Measurements from ENCODE around the gene FKBP6. TPM values are rescaled to one million over a fixed set of nuclear protein-coding genes. Genes with fewer than 3 reads are reported as not detected.
A peak's percentile ranks its signal among the peaks of the same experiment; 100 is the strongest.

Gene FKBP6
- total and polyA plus RNA-seq, 2 of the 13 experiments (the other 11 are each of a cell fraction or from before 2014, with no cell fraction given), result 0.07 to 0.20 TPM

GRCh38 chr7:73352784-73353183 is 24.8 kb downstream of the FKBP6 start:
- POLR2A ChIA-PET, result interaction anchor here (2.2 kb wide), 1 partner anchor 7 kb away, joined by 7 read pairs; no protein-coding TSS in a partner anchor

GRCh38 chr7:73353243-73353642 is 25.3 kb downstream of the FKBP6 start:
- peaks cover 4 to 8% of the 10 kb centered on the region in 2 experiments; a peak in 2 of 5 replicates for H3K27me3 ChIP-seq (ENCODE audit: control insufficient read depth in 1 of 2, insufficient read depth in 2 of 2, low read length in 2 of 2)
- no TSS peak for BruUV-seq (replicated peaks)
- H2AFZ ChIP-seq (ENCODE audit: low read length), result peak overlapping the region; percentile 47
- no peak overlapping the region for H3K4me2 ChIP-seq (ENCODE audit: low read depth, low read length)
- POLR2A ChIA-PET, result interaction anchor here (2.2 kb wide), 1 partner anchor 8 kb away, joined by 7 read pairs; no protein-coding TSS in a partner anchor
- H3K36me3 ChIP-seq (replicated peaks in 1 of 2; ENCODE audit: control insufficient read depth in 1 of 2, insufficient read depth in 2 of 2, low read length in 2 of 2), result no peaks in the 10 kb centered on the region
- 51% methylated on average over 6 of the region's 6 CpGs for whole genome bisulfite sequencing (ENCODE audit: low lambda C conversion rate)
- in situ Hi-C loops (cut with HindIII; ENCODE audit: extremely low pct_ligation_motif_present, low pct_unique_long_range_greater_than_20kb) (no loop called here), intact Hi-C loops (cut with micrococcal nuclease; ENCODE audit: unreplicated experiment) (no loop called here)
- no peak for TF ChIP-seq FOXP1 (IDR thresholded peaks at IDR 0.05)
- 0 out of 2 replicates have a peak, but pooled peaks have one; percentile 28 for TF ChIP-seq FOXP1 (CRISPR knock-in tag; IDR thresholded peaks at IDR 0.05)
- no peak for TF ChIP-seq PLRG1 (conservative IDR thresholded peaks at IDR 0.05)
- TF ChIP-seq ZFYVE20 (CRISPR knock-in tag; IDR thresholded peaks at IDR 0.05; ENCODE audit: borderline replicate concordance, low read depth), result no peak
- TF ChIP-seq FOXA3 (CRISPR knock-in tag; IDR thresholded peaks at IDR 0.05), result peak; percentile 21; the same call in 1 of the 2 replicates
- TF ChIP-seq, protein P1, sequence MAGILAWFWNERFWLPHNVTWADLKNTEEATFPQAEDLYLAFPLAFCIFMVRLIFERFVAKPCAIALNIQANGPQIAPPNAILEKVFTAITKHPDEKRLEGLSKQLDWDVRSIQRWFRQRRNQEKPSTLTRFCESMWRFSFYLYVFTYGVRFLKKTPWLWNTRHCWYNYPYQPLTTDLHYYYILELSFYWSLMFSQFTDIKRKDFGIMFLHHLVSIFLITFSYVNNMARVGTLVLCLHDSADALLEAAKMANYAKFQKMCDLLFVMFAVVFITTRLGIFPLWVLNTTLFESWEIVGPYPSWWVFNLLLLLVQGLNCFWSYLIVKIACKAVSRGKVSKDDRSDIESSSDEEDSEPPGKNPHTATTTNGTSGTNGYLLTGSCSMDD (CRISPR knock-in tag; IDR thresholded peaks at IDR 0.05), result no peak
- no peaks in the 10 kb centered on the region for H3K9me3 ChIP-seq (ENCODE audit: low read length)
- no peak for ATAC-seq
- no peak for FAIRE-seq
- H3K4me3 ChIP-seq (replicated peaks in 1 of 3; ENCODE audit: insufficient read depth in 1 of 3, low read depth in 2 of 3, low read length in 3 of 3), result no peak overlapping the region
- DNase-seq (ENCODE audit: low spot score), result no peak
- H3K4me1 ChIP-seq (ENCODE audit: insufficient read depth, low read length), result peaks cover 66% of the 10 kb centered on the region
- no peaks in the 10 kb centered on the region for H4K20me1 ChIP-seq (ENCODE audit: insufficient read depth, low read length)
- H3K79me2 ChIP-seq (ENCODE audit: insufficient read depth, low read length), result no peaks in the 10 kb centered on the region
- CTCF ChIA-PET (ENCODE audit: low intra/inter-chr PET ratio, low total read pairs), result no interaction called here
- H3K9ac ChIP-seq (ENCODE audit: insufficient read depth, low read depth, low read length), result no peak overlapping the region
- no peak overlapping the region for H3K27ac ChIP-seq (ENCODE audit: extremely low read length, insufficient read depth, low read length)

More at GRCh38 chr7:73352784-73353183, 24.8 kb downstream of the FKBP6 start:
- in situ Hi-C loops (cut with HindIII; ENCODE audit: extremely low pct_ligation_motif_present, low pct_unique_long_range_greater_than_20kb), result no loop called here
- no peak overlapping the region for H3K9ac ChIP-seq (ENCODE audit: insufficient read depth, low read depth, low read length)
- FAIRE-seq, result no peak
- TF ChIP-seq, protein P2, sequence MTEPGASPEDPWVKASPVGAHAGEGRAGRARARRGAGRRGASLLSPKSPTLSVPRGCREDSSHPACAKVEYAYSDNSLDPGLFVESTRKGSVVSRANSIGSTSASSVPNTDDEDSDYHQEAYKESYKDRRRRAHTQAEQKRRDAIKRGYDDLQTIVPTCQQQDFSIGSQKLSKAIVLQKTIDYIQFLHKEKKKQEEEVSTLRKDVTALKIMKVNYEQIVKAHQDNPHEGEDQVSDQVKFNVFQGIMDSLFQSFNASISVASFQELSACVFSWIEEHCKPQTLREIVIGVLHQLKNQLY (CRISPR knock-in tag; IDR thresholded peaks at IDR 0.05), result no peak
- no peak for TF ChIP-seq AKAP8 (CRISPR knock-in tag; IDR thresholded peaks at IDR 0.05)
- CTCF ChIA-PET (ENCODE audit: low intra/inter-chr PET ratio, low total read pairs), result no interaction called here
- peaks cover 4 to 8% of the 10 kb centered on the region in 2 experiments; a peak in 2 of 5 replicates for H3K27me3 ChIP-seq (ENCODE audit: control insufficient read depth in 1 of 2, insufficient read depth in 2 of 2, low read length in 2 of 2)
- 59% methylated on average over 3 of the region's 3 CpGs for WGBS (ENCODE audit: low lambda C conversion rate)
- H3K36me3 ChIP-seq (replicated peaks in 1 of 2; ENCODE audit: control insufficient read depth in 1 of 2, insufficient read depth in 2 of 2, low read length in 2 of 2), result no peaks in the 10 kb centered on the region
- H3K4me1 ChIP-seq (ENCODE audit: insufficient read depth, low read length), result peaks cover 64% of the 10 kb centered on the region
- H3K4me3 ChIP-seq (replicated peaks in 1 of 3; ENCODE audit: insufficient read depth in 1 of 3, low read depth in 2 of 3, low read length in 3 of 3), result no peak overlapping the region
- H3K79me2 ChIP-seq (ENCODE audit: insufficient read depth, low read length), result no peaks in the 10 kb centered on the region
- no peak for DNase-seq (ENCODE audit: low spot score)
- H3K27ac ChIP-seq (ENCODE audit: extremely low read length, insufficient read depth, low read length), result no peak overlapping the region
- no peak overlapping the region for H2AFZ ChIP-seq (ENCODE audit: low read length)
- H3K4me2 ChIP-seq (ENCODE audit: low read depth, low read length), result no peak overlapping the region
- no peaks in the 10 kb centered on the region for H3K9me3 ChIP-seq (ENCODE audit: low read length)
- intact Hi-C loops (cut with micrococcal nuclease; ENCODE audit: unreplicated experiment), result no loop called here
- ATAC-seq, result no peak
- H4K20me1 ChIP-seq (ENCODE audit: insufficient read depth, low read length), result no peaks in the 10 kb centered on the region
- BruUV-seq (replicated peaks), result no TSS peak

Data from HepG2 (cell line).